HepG2 (cell line): ENCODE measurements around the gene PYCARD. TPM values are rescaled to one million over a fixed set of nuclear protein-coding genes. Genes with fewer than 3 reads are reported as not detected.

ENCODE experiments used
- ARNTL ChIP-seq: sonication (generic); formaldehyde crosslinking; IDR thresholded peaks from 2 replicates; pipeline ENCODE4 v1.4.0; 2020; ENCODE audit warnings: mild to moderate bottlenecking, missing genetic modification reagents
- CEBPB ChIP-seq: IDR thresholded peaks from 2 replicates; pipeline ENCODE4 v1.6.1; 2011; ENCODE audit warnings: low read depth, low read length, improper control_type of control experiment, borderline replicate concordance
- EHMT2 ChIP-seq: fragments of 200-600 bp; sonication (generic); IDR thresholded peaks from 2 replicates; pipeline ENCODE4 v1.7.0; 2017; ENCODE audit warnings: antibody characterized with exemption, low read depth, low read length, borderline replicate concordance
- ETV6 ChIP-seq: sonication (generic); formaldehyde crosslinking; conservative IDR thresholded peaks from 2 replicates; pipeline ENCODE4 v1.4.0; 2020; ENCODE audit warnings: missing genetic modification reagents
- MATR3 ChIP-seq: sonication (generic); formaldehyde crosslinking; IDR thresholded peaks from 2 replicates; pipeline ENCODE4 v1.4.0; 2020; ENCODE audit warnings: missing genetic modification reagents
- NFRKB ChIP-seq: fragments of 450-650 bp; IDR thresholded peaks from 2 replicates; pipeline ENCODE4 v1.6.1; 2017
- NFYC ChIP-seq: IDR thresholded peaks from 2 replicates; pipeline ENCODE4 v1.6.1; 2016; ENCODE audit warnings: missing genetic modification reagents, missing compliant biosample characterization
- PAF1 ChIP-seq: IDR thresholded peaks from 2 replicates; pipeline ENCODE4 v1.6.1; 2016; ENCODE audit warnings: missing genetic modification reagents, missing compliant biosample characterization
- POGZ ChIP-seq: sonication (generic); formaldehyde crosslinking; IDR thresholded peaks from 2 replicates; pipeline ENCODE4 v1.4.0; 2020; ENCODE audit warnings: mild to moderate bottlenecking, missing genetic modification reagents
- POLR2AphosphoS2 ChIP-seq: IDR thresholded peaks from 2 replicates; pipeline ENCODE4 v1.6.1; 2011; ENCODE audit warnings: low read depth, low read length, improper control_type of control experiment
- RAD21 ChIP-seq: fragments of 450-650 bp; formaldehyde crosslinking; IDR thresholded peaks from 2 replicates; pipeline ENCODE4 v1.5.0; 2020; ENCODE audit warnings: mild to moderate bottlenecking
- RARG ChIP-seq: sonication (generic); formaldehyde crosslinking; IDR thresholded peaks from 2 replicates; pipeline ENCODE4 v1.4.0; 2020; ENCODE audit warnings: low read depth, mild to moderate bottlenecking, missing genetic modification reagents
- SKI ChIP-seq: fragments of 450-650 bp; IDR thresholded peaks from one replicate; pipeline ENCODE4 v1.6.1; 2018; ENCODE audit warnings: mild to moderate bottlenecking; ENCODE audit not compliant: partially characterized antibody
- SNAI1 ChIP-seq: sonication (generic); formaldehyde crosslinking; IDR thresholded peaks from 2 replicates; pipeline ENCODE4 v1.5.0; 2020; ENCODE audit warnings: mild to moderate bottlenecking, missing genetic modification reagents, borderline replicate concordance
- XBP1 ChIP-seq: sonication (generic); formaldehyde crosslinking; IDR thresholded peaks from 2 replicates; pipeline ENCODE4 v1.5.0; 2020; ENCODE audit warnings: missing genetic modification reagents
- ZFP36 ChIP-seq: fragments of 150-350 bp; IDR thresholded peaks from 2 replicates; pipeline ENCODE4 v1.6.1; 2018; ENCODE audit warnings: borderline replicate concordance, low read length, low read depth; ENCODE audit not compliant: partially characterized antibody
- ZNF44 ChIP-seq: sonication (generic); formaldehyde crosslinking; IDR thresholded peaks from 2 replicates; pipeline ENCODE4 v1.5.1; 2020; ENCODE audit warnings: mild to moderate bottlenecking, missing genetic modification reagents
- ZNF547 ChIP-seq: sonication (generic); formaldehyde crosslinking; IDR thresholded peaks from 2 replicates; pipeline ENCODE4 v1.5.1; 2020; ENCODE audit warnings: mild to moderate bottlenecking, missing genetic modification reagents
- ZNF567 ChIP-seq: sonication (generic); formaldehyde crosslinking; IDR thresholded peaks from 2 replicates; pipeline ENCODE4 v1.8.1; 2023; ENCODE audit warnings: mild to moderate bottlenecking, missing genetic modification reagents, borderline replicate concordance
- ZNF724P ChIP-seq: sonication (generic); formaldehyde crosslinking; IDR thresholded peaks from 2 replicates; pipeline ENCODE4 v1.8.0; 2022; ENCODE audit warnings: missing genetic modification reagents, borderline replicate concordance
- polyA plus RNA-seq, 8 experiments: library from polyadenylated mRNA; depleted of rRNA in 3 of 8; stranded (reverse) in 7 of 8; unstranded in 1 of 8; fragments of >200 nt; fragmentation: Illumina TruSeq in 4 of 8; extraction: Trizol in 4 of 8; gene quantifications; 2 replicates each; pipeline versions ENCODE4 v1.2.1 to v1.2.3, GENCODE V29; 2011 to 2016; ENCODE audit warnings: low read depth in 4 of 8, missing spikeins in 1 of 8, mixed read lengths in 1 of 8; ENCODE audit not compliant: insufficient read depth in 1 of 8
- total RNA-seq, 5 experiments: library from RNA; depleted of rRNA; stranded (reverse); fragments of >200 nt; fragmentation: Illumina TruSeq; extraction: Trizol; gene quantifications; 2 replicates each; pipeline ENCODE4 v1.2.3, GENCODE V29; 2016; ENCODE audit warnings: low read depth in 1 of 5
- TF ChIP-seq, protein P1 (sequence below): sonication (generic); formaldehyde crosslinking; IDR thresholded peaks from 2 replicates; pipeline ENCODE4 v1.8.1; 2023; ENCODE audit warnings: mild to moderate bottlenecking, missing genetic modification reagents
- TF ChIP-seq, protein P2 (sequence below): sonication (generic); formaldehyde crosslinking; conservative IDR thresholded peaks from 2 replicates; pipeline ENCODE4 v1.4.0; 2020; ENCODE audit warnings: mild to moderate bottlenecking, missing genetic modification reagents, moderate library complexity
- TF ChIP-seq, protein P3 (sequence below): IDR thresholded peaks from 2 replicates; pipeline ENCODE4 v1.6.1; 2012; ENCODE audit warnings: low read length, improper control_type of control experiment
- TF ChIP-seq, protein P4 (sequence below): sonication (generic); formaldehyde crosslinking; IDR thresholded peaks from 2 replicates; pipeline ENCODE4 v1.4.0; 2020; ENCODE audit warnings: mild to moderate bottlenecking, missing genetic modification reagents

Gene PYCARD
- total and polyA plus RNA-seq, 2 of the 13 experiments (the other 11 are each of a cell fraction or from before 2014, with no cell fraction given): 4.8 to 9.2 TPM

DNA sequence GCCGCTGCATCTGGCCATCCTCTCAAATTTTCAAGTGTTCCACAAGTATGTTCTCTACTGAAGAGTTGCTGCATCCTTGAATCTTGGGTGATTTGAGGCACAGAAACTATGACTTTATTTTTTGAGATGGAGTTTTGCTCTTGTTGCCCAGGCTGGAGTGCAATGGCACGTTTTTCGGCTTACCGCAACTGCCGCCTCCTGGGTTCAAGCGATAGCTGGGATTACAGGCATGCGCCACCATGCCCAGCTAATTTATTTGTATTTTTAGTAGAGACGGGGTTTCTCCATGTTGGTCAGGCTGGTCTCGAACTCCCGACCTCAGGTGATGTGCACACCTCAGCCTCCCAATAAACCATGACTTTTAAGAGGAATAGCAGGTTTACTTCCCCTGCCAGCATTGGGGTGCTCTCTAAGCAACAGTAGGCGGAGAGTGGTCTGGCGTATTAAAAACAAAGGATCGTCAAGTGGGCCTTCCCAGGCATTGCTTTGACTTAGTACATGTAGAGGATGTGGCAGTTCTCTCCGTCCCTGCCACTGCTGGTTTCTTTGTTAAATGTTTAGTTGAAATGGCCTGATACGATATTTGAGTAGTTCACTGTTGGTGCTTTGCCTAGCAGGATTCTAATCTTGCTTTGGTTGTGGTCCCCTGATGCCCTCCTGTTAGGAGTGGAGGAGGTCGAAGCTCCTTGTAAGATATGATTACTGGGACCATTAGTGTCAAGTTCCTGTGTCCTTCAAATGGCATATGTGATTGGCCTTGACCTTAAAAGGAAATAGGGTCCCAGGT lies 9.5 kb downstream of the PYCARD start (continued):
- TF ChIP-seq, protein P1, sequence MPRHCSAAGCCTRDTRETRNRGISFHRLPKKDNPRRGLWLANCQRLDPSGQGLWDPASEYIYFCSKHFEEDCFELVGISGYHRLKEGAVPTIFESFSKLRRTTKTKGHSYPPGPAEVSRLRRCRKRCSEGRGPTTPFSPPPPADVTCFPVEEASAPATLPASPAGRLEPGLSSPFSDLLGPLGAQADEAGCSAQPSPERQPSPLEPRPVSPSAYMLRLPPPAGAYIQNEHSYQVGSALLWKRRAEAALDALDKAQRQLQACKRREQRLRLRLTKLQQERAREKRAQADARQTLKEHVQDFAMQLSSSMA (CRISPR knock-in tag): no peak
- 0 out of 2 replicates have a peak, but pooled peaks have one; percentile 6 for TF ChIP-seq RAD21
- TF ChIP-seq, protein P2, sequence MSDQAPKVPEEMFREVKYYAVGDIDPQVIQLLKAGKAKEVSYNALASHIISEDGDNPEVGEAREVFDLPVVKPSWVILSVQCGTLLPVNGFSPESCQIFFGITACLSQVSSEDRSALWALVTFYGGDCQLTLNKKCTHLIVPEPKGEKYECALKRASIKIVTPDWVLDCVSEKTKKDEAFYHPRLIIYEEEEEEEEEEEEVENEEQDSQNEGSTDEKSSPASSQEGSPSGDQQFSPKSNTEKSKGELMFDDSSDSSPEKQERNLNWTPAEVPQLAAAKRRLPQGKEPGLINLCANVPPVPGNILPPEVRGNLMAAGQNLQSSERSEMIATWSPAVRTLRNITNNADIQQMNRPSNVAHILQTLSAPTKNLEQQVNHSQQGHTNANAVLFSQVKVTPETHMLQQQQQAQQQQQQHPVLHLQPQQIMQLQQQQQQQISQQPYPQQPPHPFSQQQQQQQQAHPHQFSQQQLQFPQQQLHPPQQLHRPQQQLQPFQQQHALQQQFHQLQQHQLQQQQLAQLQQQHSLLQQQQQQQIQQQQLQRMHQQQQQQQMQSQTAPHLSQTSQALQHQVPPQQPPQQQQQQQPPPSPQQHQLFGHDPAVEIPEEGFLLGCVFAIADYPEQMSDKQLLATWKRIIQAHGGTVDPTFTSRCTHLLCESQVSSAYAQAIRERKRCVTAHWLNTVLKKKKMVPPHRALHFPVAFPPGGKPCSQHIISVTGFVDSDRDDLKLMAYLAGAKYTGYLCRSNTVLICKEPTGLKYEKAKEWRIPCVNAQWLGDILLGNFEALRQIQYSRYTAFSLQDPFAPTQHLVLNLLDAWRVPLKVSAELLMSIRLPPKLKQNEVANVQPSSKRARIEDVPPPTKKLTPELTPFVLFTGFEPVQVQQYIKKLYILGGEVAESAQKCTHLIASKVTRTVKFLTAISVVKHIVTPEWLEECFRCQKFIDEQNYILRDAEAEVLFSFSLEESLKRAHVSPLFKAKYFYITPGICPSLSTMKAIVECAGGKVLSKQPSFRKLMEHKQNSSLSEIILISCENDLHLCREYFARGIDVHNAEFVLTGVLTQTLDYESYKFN (CRISPR knock-in tag): no peak
- TF ChIP-seq ARNTL (CRISPR knock-in tag): no peak
- no peak for TF ChIP-seq SKI
- no peak for TF ChIP-seq ETV6 (CRISPR knock-in tag)
- TF ChIP-seq POGZ (CRISPR knock-in tag): no peak
- no peak for TF ChIP-seq ZNF547 (CRISPR knock-in tag)
- TF ChIP-seq ZFP36: no peak
- TF ChIP-seq, protein P3, sequence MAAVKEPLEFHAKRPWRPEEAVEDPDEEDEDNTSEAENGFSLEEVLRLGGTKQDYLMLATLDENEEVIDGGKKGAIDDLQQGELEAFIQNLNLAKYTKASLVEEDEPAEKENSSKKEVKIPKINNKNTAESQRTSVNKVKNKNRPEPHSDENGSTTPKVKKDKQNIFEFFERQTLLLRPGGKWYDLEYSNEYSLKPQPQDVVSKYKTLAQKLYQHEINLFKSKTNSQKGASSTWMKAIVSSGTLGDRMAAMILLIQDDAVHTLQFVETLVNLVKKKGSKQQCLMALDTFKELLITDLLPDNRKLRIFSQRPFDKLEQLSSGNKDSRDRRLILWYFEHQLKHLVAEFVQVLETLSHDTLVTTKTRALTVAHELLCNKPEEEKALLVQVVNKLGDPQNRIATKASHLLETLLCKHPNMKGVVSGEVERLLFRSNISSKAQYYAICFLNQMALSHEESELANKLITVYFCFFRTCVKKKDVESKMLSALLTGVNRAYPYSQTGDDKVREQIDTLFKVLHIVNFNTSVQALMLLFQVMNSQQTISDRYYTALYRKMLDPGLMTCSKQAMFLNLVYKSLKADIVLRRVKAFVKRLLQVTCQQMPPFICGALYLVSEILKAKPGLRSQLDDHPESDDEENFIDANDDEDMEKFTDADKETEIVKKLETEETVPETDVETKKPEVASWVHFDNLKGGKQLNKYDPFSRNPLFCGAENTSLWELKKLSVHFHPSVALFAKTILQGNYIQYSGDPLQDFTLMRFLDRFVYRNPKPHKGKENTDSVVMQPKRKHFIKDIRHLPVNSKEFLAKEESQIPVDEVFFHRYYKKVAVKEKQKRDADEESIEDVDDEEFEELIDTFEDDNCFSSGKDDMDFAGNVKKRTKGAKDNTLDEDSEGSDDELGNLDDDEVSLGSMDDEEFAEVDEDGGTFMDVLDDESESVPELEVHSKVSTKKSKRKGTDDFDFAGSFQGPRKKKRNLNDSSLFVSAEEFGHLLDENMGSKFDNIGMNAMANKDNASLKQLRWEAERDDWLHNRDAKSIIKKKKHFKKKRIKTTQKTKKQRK: no peak
- TF ChIP-seq EHMT2: no peak
- TF ChIP-seq XBP1: no peak
- no peak for TF ChIP-seq NFRKB
- TF ChIP-seq MATR3 (CRISPR knock-in tag): no peak
- peak; percentile 30; the same call in 1 of the 2 replicates for TF ChIP-seq PAF1 (CRISPR knock-in tag)
- no peak for TF ChIP-seq SNAI1 (CRISPR knock-in tag)
- no peak for TF ChIP-seq ZNF44
- no peak for TF ChIP-seq ZNF724P (CRISPR knock-in tag)
- no peak for TF ChIP-seq RARG (CRISPR knock-in tag)
- no peak for TF ChIP-seq CEBPB
- no peak for TF ChIP-seq NFYC (CRISPR knock-in tag)
- TF ChIP-seq, protein P4, sequence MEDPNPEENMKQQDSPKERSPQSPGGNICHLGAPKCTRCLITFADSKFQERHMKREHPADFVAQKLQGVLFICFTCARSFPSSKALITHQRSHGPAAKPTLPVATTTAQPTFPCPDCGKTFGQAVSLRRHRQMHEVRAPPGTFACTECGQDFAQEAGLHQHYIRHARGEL: no peak
- peak; percentile 93 for TF ChIP-seq POLR2AphosphoS2
- no peak for TF ChIP-seq ZNF567 (CRISPR knock-in tag)
